Measurements from ENCODE around the gene PHLDA2.

- TF ChIP-seq POLR2A (IDR thresholded peaks at IDR 0.05), result no peak
- TF ChIP-seq, protein P1, sequence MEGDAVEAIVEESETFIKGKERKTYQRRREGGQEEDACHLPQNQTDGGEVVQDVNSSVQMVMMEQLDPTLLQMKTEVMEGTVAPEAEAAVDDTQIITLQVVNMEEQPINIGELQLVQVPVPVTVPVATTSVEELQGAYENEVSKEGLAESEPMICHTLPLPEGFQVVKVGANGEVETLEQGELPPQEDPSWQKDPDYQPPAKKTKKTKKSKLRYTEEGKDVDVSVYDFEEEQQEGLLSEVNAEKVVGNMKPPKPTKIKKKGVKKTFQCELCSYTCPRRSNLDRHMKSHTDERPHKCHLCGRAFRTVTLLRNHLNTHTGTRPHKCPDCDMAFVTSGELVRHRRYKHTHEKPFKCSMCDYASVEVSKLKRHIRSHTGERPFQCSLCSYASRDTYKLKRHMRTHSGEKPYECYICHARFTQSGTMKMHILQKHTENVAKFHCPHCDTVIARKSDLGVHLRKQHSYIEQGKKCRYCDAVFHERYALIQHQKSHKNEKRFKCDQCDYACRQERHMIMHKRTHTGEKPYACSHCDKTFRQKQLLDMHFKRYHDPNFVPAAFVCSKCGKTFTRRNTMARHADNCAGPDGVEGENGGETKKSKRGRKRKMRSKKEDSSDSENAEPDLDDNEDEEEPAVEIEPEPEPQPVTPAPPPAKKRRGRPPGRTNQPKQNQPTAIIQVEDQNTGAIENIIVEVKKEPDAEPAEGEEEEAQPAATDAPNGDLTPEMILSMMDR (IDR thresholded peaks at IDR 0.05), result no peak
Observed at GRCh38 chr11:2916114-2916891, 12.9 kb downstream of the PHLDA2 start.
